ENCODE measurements around the gene OLFML2B.

Gene OLFML2B

DNA sequence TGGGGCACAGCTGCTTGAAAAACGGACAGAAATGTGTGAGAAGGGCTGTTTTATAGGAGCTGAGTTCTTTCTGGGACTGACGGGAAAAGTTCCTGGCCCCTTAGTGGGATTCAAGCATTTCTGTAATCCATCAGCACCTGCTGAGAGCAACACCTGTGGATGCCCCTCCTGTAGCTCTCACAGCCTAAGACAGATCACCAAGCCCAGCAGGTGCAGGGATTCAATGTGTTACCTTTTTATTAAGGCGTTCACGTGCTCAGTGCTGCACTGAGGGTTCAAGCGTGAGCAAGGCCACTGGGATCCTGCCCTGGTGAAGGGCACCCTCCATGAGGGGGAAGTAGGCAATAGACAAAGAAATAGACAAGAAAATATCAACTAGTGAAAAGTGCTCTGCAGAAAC lies 14.9 kb downstream of the OLFML2B start:
- no peak overlapping the region for H3K4me3 ChIP-seq (ENCODE audit: low read depth, low read length)
- TF ChIP-seq CTCF (IDR thresholded peaks at IDR 0.05; ENCODE audit: low read depth, low read length, missing control alignments): no peak
- DNase-seq (ENCODE audit: low read depth): no peak

DNA sequence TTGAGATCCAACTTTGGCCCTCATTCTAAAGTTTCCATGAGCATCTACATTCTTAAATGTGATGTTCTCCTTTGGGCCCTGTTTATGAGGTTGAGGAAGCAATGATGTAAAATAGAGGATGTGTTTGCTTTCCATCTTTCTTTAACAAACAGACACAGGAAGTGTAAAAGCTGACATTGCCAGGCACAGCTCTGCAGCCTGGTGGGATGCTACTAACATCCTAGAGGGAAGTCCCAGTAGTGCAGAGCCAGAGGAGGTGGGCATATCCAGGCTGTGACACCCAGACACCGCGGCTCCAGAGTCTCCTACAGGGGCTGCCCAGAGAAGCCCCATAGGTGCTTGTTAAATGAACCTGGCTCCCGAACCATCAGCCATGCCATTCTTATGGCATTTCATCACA lies 16.2 kb downstream of the OLFML2B start:
- no peak for DNase-seq (ENCODE audit: low read depth)
- no peak for TF ChIP-seq CTCF (IDR thresholded peaks at IDR 0.05; ENCODE audit: low read depth, low read length, missing control alignments)
- no peak overlapping the region for H3K4me3 ChIP-seq (ENCODE audit: low read depth, low read length)

DNA sequence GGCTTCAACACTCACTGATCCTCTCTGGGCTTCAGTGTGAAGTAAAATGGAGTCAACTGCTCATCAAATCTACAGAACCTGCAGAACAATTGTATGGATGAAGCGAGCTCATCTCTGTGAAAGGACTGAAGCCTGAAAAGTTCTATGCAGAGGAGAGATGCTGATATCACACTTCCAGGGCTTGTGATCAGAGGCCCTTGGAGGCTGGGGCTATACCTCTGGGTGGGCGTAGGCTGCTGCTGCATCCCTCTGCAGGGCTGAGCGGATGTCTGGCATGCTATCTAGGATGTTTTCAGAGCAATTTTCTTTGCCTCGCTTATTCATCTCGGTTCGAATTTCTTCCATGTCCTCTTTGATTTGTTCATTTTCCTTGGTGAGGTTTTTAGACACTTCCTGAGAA lies 17.6 kb downstream of the OLFML2B start:
- H3K4me3 ChIP-seq (ENCODE audit: low read depth, low read length): no peak overlapping the region
- no peak for DNase-seq (ENCODE audit: low read depth)
- no peak for TF ChIP-seq CTCF (IDR thresholded peaks at IDR 0.05; ENCODE audit: low read depth, low read length, missing control alignments)

DNA sequence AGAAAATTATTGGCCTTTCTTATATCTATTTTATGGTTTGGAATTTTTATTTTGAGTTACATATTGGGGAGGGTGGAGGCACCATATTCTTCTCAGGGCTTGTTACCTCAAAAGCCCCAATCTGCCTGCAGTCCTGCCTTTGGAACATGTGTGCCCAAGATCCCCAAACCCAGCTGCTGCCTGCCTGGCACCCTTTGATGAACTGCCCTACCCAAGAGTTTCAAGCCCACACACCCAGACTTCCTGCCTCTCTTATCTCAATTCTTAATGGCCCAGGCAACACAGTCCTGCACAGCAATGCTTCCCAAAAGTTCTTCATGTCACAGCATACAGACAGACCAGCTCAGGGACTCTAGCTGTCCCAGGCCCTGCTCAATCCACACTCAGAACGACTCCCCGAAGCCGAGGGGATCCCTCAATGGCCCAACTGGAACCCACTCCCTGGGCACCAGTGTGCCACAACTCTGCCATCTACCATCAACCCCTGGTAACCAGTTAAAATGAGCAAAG lies 19.2 kb downstream of the OLFML2B start:
- no peak overlapping the region for H3K4me3 ChIP-seq (ENCODE audit: low read depth, low read length)
- no peak for TF ChIP-seq CTCF (IDR thresholded peaks at IDR 0.05; ENCODE audit: low read depth, low read length, missing control alignments)
- DNase-seq (ENCODE audit: low read depth): no peak

- no peak for TF ChIP-seq CTCF (IDR thresholded peaks at IDR 0.05; ENCODE audit: low read depth, low read length, missing control alignments)
- H3K4me3 ChIP-seq (ENCODE audit: low read depth, low read length): no peak overlapping the region
- no peak for DNase-seq (ENCODE audit: low read depth)
Observed at GRCh38 chr1:162003830-162004215, 19.8 kb downstream of the OLFML2B start.

DNA sequence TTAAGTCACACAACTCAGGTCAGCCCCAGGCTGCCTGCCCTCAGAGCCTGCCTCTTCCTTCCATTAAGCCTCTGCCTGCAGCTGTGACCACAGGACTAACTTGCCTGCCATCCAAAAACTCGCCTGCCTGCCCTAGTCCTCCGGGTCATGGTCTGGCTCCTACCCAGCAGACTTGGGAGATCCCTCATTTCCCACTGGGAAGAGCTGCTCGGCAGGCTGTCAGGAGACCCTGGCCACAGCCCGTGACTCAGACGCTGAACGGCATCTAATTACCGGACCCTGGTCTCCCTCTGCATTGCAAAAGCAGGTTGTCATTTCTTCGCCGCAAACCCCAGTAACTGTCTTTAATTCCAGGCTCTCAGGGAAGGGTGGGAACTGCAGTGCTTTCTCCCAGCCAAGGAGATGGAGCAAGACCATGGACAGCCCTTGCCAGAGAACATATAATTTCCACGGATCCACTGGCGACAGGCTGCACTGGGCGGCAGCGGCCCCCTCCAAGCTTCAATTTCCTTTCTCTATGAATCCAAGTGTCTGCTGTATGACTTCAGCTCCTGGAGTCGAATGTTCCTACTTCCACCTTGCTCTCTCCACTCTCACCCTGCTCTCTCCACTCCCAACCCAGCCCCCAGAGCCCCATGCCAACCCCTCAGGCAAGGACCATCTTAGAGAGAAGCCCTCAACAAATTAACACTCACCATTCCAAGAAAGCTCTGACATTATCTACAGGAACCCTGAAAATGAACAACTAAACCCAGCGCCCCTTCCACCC lies 20.4 kb downstream of the OLFML2B start:
- no peak for TF ChIP-seq CTCF (IDR thresholded peaks at IDR 0.05; ENCODE audit: low read depth, low read length, missing control alignments)
- no peak for DNase-seq (ENCODE audit: low read depth)
- no peak overlapping the region for H3K4me3 ChIP-seq (ENCODE audit: low read depth, low read length)

DNA sequence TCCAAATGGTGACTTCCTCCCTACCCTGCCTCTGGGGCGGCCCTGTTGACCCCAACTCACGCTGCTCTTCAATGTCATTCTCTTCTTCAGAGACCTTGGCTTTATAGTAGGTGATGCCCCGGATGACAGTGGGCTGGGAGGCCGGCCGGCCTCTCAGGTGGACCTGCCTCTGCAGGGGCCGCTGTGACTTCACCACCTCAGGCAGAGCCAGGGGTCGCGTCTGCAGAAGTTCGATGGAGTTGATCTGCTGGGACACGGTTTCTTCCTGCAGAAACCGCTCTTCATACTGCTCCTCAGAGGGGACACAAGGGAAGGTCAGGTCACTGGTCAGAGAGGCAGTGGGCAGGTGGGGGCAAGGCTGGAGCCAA lies 23.6 kb downstream of the OLFML2B start:
- DNase-seq (ENCODE audit: low read depth): no peak
- H3K4me3 ChIP-seq (ENCODE audit: low read depth, low read length): no peak overlapping the region
- TF ChIP-seq CTCF (IDR thresholded peaks at IDR 0.05; ENCODE audit: low read depth, low read length, missing control alignments): no peak
